Measurements from ENCODE around the gene NRM. TPM values are rescaled to one million over a fixed set of nuclear protein-coding genes. Genes with fewer than 3 reads are reported as not detected.

NRM gene
- total RNA-seq, 1 experiment from 2014 or later, result 13.6 TPM

GRCh38 chr6:30719791-30720737 is 29.3 kb upstream of the NRM start, which contains the start of gene TUBB:
TUBB (plus strand) TSS chr6:30720352; CDS start chr6:30720507, 155 bp downstream.
- POLR2A ChIA-PET, result interaction anchor here (0.5 to 3.7 kb wide), 10 partner anchors 9 to 107 kb away, joined by 3 to 25 read pairs (median 4); partner anchors contain the start of gene NRM
- H3K79me2 ChIP-seq (ENCODE audit: insufficient read depth, low read length), result peaks cover 72% of the 10 kb centered on the region
- peaks cover 18% of the 10 kb centered on the region; the same call in 1 of the 2 replicates for H4K20me1 ChIP-seq (ENCODE audit: insufficient read depth)
- H3K4me1 ChIP-seq (ENCODE audit: control insufficient read depth in 1 of 2, insufficient read depth in 2 of 2, low read length in 2 of 2), result peaks cover 9 to 64% of the 10 kb centered on the region in 2 experiments
- DNase-seq (ENCODE audit: low read depth, low spot score), result peak; percentile 96
- intact Hi-C loops (cut with micrococcal nuclease), result loop anchor here (2.0 to 5.0 kb wide), 2 partner anchors 33 to 163 kb away; partner anchors contain the start of genes GNL1, PPP1R18 and PRR3
- TSS peak; percentile 68 for BruUV-seq (replicated peaks)
- H3K36me3 ChIP-seq (ENCODE audit: control insufficient read depth in 1 of 2, insufficient read depth in 2 of 2, low read length in 2 of 2), result peaks cover 22 to 36% of the 10 kb centered on the region in 2 experiments
- H3K27me3 ChIP-seq (ENCODE audit: insufficient read depth, low read length), result no peaks in the 10 kb centered on the region
- H2AFZ ChIP-seq (ENCODE audit: low read depth, low read length, poor library complexity, severe bottlenecking), result no peak within 1 kb of the TSS
- peak within 1 kb of the TSS; percentile 89 for H3K27ac ChIP-seq (ENCODE audit: low read depth, low read length)
- H3K9me2 ChIP-seq (ENCODE audit: insufficient read depth), result no peaks in the 10 kb centered on the region
- peak within 1 kb of the TSS; percentile 96 for H3K4me2 ChIP-seq (ENCODE audit: low read length)
- no peaks in the 10 kb centered on the region for H3K9me3 ChIP-seq (ENCODE audit: control insufficient read depth in 1 of 2, insufficient read depth in 1 of 2, low read depth in 1 of 2, low read length in 2 of 2)
- peak within 1 kb of the TSS; percentile 95 for H3K4me3 ChIP-seq (replicated peaks in 1 of 2; ENCODE audit: low read depth in 1 of 2, low read length in 2 of 2)
- RAD21 ChIA-PET (ENCODE audit: low non-redundant PET in 1 of 2, low total read pairs in 2 of 2, uncharacterized antibody in 2 of 2, unreplicated experiment in 2 of 2), result no interaction called here
- peak; percentile 71 for ATAC-seq
- H3K9ac ChIP-seq (ENCODE audit: low read length), result peak within 1 kb of the TSS; percentile 100
- CTCF ChIA-PET, result interaction anchor here (2.7 to 5.7 kb wide), 2 partner anchors 11 to 40 kb away, joined by 17 to 45 read pairs; no protein-coding TSS in a partner anchor
- TF ChIP-seq ZFX (IDR thresholded peaks at IDR 0.05) (no peak), ZBTB33 (IDR thresholded peaks at IDR 0.05; ENCODE audit: extremely low read depth, insufficient replicate concordance, low read length) (no peak), EGR1 (IDR thresholded peaks at IDR 0.05; ENCODE audit: low read depth) (no peak), TCF7L2 (IDR thresholded peaks at IDR 0.05; ENCODE audit: borderline replicate concordance, extremely low read depth, insufficient read depth, insufficient read length) (peak; percentile 32), SP1 (IDR thresholded peaks at IDR 0.05; ENCODE audit: low read depth) (no peak), POLR2AphosphoS5 (IDR thresholded peaks at IDR 0.05; ENCODE audit: low read depth, low read length) (peak; percentile 94), SRF (IDR thresholded peaks at IDR 0.05; ENCODE audit: low read depth) (no peak), RAD21 (IDR thresholded peaks at IDR 0.05; ENCODE audit: low read depth) (no peak), CEBPB (IDR thresholded peaks at IDR 0.05; ENCODE audit: low read depth) (no peak), FOSL1 (IDR thresholded peaks at IDR 0.05; ENCODE audit: low read depth) (no peak), SIN3A (IDR thresholded peaks at IDR 0.05; ENCODE audit: low read depth) (no peak), EZH2phosphoT487 (IDR thresholded peaks at IDR 0.05; ENCODE audit: borderline replicate concordance) (no peak), CBX3 (IDR thresholded peaks at IDR 0.05; ENCODE audit: low read depth) (no peak), REST (IDR thresholded peaks at IDR 0.05; ENCODE audit: low read depth) (no peak), ZNF274 (IDR thresholded peaks at IDR 0.05; ENCODE audit: low read depth, low read length) (no peak), MAX (IDR thresholded peaks at IDR 0.05) (no peak), YY1 (IDR thresholded peaks at IDR 0.05; ENCODE audit: extremely low read depth, insufficient replicate concordance, low read depth, low read length) (peak; percentile 5), POLR2A (IDR thresholded peaks at IDR 0.05; ENCODE audit: borderline replicate concordance, extremely low read depth, insufficient read depth, insufficient read length) (no peak), JUND (IDR thresholded peaks at IDR 0.05) (no peak), ATF3 (IDR thresholded peaks at IDR 0.05) (no peak), EZH2 (IDR thresholded peaks at IDR 0.05) (no peak)
